Liver (tissue), 9 donors: ENCODE measurements around the gene FILIP1L. TPM values are rescaled to one million over a fixed set of nuclear protein-coding genes. Genes with fewer than 3 reads are reported as not detected.

ENCODE experiments used
- DNase-seq: peaks from one replicate; pipeline ENCODE4 v3.0.0-alpha.2; 2017; ENCODE audit warnings: low spot score
- H3K27ac ChIP-seq, 2 donors: one replicate each; pipeline ENCODE4 v1.7.0; 2013; ENCODE audit warnings: inconsistent platforms in 2 of 2, low read length in 2 of 2, control low read depth in 1 of 2, low read depth in 1 of 2, mild to moderate bottlenecking in 1 of 2
- H3K27me3 ChIP-seq, 4 donors: one replicate each; pipeline versions ENCODE4 v1.6.1 to v1.7.0; 2013; ENCODE audit warnings: low read length in 3 of 4, inconsistent platforms in 1 of 4, mild to moderate bottlenecking in 1 of 4, moderate library complexity in 1 of 4; ENCODE audit not compliant: control insufficient read depth in 4 of 4, insufficient read depth in 4 of 4
- H3K36me3 ChIP-seq, 4 donors: one replicate each; pipeline versions ENCODE4 v1.6.1 to v1.7.0; 2013; ENCODE audit warnings: low read length in 3 of 4, mild to moderate bottlenecking in 3 of 4, low read depth in 1 of 4, moderate library complexity in 1 of 4; ENCODE audit not compliant: control insufficient read depth in 4 of 4, insufficient read depth in 3 of 4
- H3K4me1 ChIP-seq, 4 donors: one replicate each; pipeline versions ENCODE4 v1.6.1 to v1.7.0; 2013; ENCODE audit warnings: low read length in 3 of 4, mild to moderate bottlenecking in 3 of 4, moderate library complexity in 1 of 4; ENCODE audit not compliant: control insufficient read depth in 4 of 4, insufficient read depth in 4 of 4
- H3K4me3 ChIP-seq, 3 donors: one replicate each; pipeline versions ENCODE4 v1.6.1 to v1.7.0; 2013; ENCODE audit warnings: low read length in 3 of 3, control low read depth in 1 of 3, low read depth in 1 of 3, mild to moderate bottlenecking in 1 of 3
- H3K9ac ChIP-seq, 2 donors: one replicate each; pipeline ENCODE4 v1.7.0; 2013; ENCODE audit warnings: low read length in 2 of 2, mild to moderate bottlenecking in 2 of 2, moderate library complexity in 2 of 2, control low read depth in 1 of 2, low read depth in 1 of 2
- H3K9me3 ChIP-seq, 4 donors: one replicate each; pipeline versions ENCODE4 v1.6.1 to v1.7.0; 2013; ENCODE audit warnings: low read length in 3 of 4; ENCODE audit not compliant: control insufficient read depth in 4 of 4
- ATF3 ChIP-seq: IDR thresholded peaks from 2 replicates; pipeline ENCODE4 v1.6.1; 2016; ENCODE audit warnings: antibody characterized with exemption
- FOXA2 ChIP-seq: IDR thresholded peaks from 2 replicates; pipeline ENCODE4 v1.6.1; 2016; ENCODE audit warnings: antibody characterized with exemption
- GABPA ChIP-seq, 2 donors: IDR thresholded peaks in 1 of 2; conservative IDR thresholded peaks in 1 of 2; 2 replicates each; pipeline ENCODE4 v1.6.1; 2016; ENCODE audit warnings: antibody characterized with exemption in 2 of 2, mild to moderate bottlenecking in 1 of 2, moderate library complexity in 1 of 2
- HNF4A ChIP-seq, 2 donors: conservative IDR thresholded peaks; 2 replicates each; pipeline ENCODE4 v1.6.1; 2016; ENCODE audit warnings: antibody characterized with exemption in 2 of 2, mild to moderate bottlenecking in 2 of 2
- HNF4G ChIP-seq: IDR thresholded peaks from 2 replicates; pipeline ENCODE4 v1.6.1; 2016; ENCODE audit warnings: antibody characterized with exemption
- NR2F2 ChIP-seq: IDR thresholded peaks from 2 replicates; pipeline ENCODE4 v1.6.1; 2016; ENCODE audit warnings: antibody characterized with exemption
- RAD21 ChIP-seq, 2 donors: IDR thresholded peaks; 2 replicates each; pipeline ENCODE4 v1.6.1; 2016; ENCODE audit warnings: antibody characterized with exemption in 2 of 2, mild to moderate bottlenecking in 2 of 2
- YY1 ChIP-seq: IDR thresholded peaks from 2 replicates; pipeline ENCODE4 v1.6.1; 2016; ENCODE audit warnings: antibody characterized with exemption, mild to moderate bottlenecking
- ZBTB33 ChIP-seq: IDR thresholded peaks from 2 replicates; pipeline ENCODE4 v1.6.1; 2016; ENCODE audit warnings: antibody characterized with exemption
- WGBS: extraction: QIAGEN DNeasy Blood & Tissue Kit; methylation state at CpG from one replicate; pipeline ENCODE4 v1.1.7; 2013; 5-methylcytosine and 5-hydroxymethylcytosine counted together
- polyA plus RNA-seq, 2 donors: library from polyadenylated mRNA; stranded (reverse) in 1 of 2; unstranded in 1 of 2; fragments of 200-250 nt in 1 of 2; fragments of >200 nt in 1 of 2; fragmentation: Nextera tagmentation in 1 of 2; extraction: Ambion mirVana in 1 of 2; gene quantifications; one replicate each; pipeline versions ENCODE4 v1.2.1 to v1.2.3, GENCODE V29; 2013 to 2015
- total RNA-seq, 2 donors: library from RNA; depleted of rRNA; stranded (reverse); fragments of >200 nt; gene quantifications; one replicate each; pipeline ENCODE4 v1.2.3, GENCODE V29; 2014
- TF ChIP-seq, protein P1 (sequence below): IDR thresholded peaks from 2 replicates; pipeline ENCODE4 v1.6.1; 2016; ENCODE audit warnings: antibody characterized with exemption
- TF ChIP-seq, protein P2 (sequence below): IDR thresholded peaks from 2 replicates; pipeline ENCODE4 v1.6.1; 2016; ENCODE audit warnings: antibody characterized with exemption, mild to moderate bottlenecking
- donor health status: healthy.
- donor health status: healthy.
- donor health status: healthy.
- donor health status: healthy.
- donor health status: healthy.

Gene FILIP1L
- total and polyA plus RNA-seq, 4 donors = 1.4 to 6.5 (median 1.9) TPM

DNA sequence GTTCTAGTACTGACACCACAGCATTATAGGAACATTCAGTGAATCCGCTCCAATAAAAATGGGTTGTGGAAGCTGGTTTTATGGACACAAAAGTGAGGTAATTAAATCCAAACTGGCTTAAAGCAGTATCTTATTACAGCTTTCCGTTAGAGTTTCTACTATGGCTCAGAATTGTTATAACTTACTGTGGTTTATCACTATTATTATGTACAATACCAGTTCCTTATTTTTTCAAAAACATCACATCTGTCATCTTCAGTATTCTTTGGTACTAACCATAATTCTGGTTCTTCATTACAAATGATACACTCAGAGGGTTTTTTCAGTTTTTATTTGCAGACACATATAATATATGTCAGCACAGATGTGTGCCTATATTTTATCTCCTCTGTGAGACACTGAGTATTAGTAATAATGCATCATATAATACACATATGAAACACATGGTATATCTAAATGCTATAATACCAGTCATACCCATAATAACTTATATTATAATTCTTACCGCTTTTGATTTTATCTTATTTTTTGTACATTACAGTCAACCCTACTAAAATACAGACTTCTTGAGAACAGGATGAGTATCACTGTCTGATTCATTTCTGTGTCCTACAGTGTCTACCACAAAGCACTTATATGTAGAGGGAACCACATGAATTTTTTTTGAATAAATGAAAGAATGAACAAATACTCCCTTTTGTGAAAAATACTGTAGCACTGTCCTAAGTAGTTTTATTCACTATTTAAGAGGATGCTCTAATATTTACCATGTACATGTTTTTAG, 257.7 kb downstream of the FILIP1L start:
- Histone ChIP-seq H3K27me3 (no peaks in the 10 kb centered on the region), H3K9me3 (no peaks in the 10 kb centered on the region), H3K4me1 (peaks cover 0 to 13% (median 3%) of the 10 kb centered on the region in 4 donors), H3K4me3 (no peak overlapping the region), H3K9ac (no peak overlapping the region), H3K27ac (no peak overlapping the region), H3K36me3 (no peaks in the 10 kb centered on the region)
- no peak for DNase-seq
- TF ChIP-seq, protein P1, sequence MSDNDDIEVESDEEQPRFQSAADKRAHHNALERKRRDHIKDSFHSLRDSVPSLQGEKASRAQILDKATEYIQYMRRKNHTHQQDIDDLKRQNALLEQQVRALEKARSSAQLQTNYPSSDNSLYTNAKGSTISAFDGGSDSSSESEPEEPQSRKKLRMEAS = no peak
- TF ChIP-seq ATF3 (no peak), HNF4A (conservative IDR thresholded peaks at IDR 0.05) (no peak), YY1 (no peak), HNF4G (no peak), ZBTB33 (no peak), FOXA2 (no peak)
- TF ChIP-seq, protein P2, sequence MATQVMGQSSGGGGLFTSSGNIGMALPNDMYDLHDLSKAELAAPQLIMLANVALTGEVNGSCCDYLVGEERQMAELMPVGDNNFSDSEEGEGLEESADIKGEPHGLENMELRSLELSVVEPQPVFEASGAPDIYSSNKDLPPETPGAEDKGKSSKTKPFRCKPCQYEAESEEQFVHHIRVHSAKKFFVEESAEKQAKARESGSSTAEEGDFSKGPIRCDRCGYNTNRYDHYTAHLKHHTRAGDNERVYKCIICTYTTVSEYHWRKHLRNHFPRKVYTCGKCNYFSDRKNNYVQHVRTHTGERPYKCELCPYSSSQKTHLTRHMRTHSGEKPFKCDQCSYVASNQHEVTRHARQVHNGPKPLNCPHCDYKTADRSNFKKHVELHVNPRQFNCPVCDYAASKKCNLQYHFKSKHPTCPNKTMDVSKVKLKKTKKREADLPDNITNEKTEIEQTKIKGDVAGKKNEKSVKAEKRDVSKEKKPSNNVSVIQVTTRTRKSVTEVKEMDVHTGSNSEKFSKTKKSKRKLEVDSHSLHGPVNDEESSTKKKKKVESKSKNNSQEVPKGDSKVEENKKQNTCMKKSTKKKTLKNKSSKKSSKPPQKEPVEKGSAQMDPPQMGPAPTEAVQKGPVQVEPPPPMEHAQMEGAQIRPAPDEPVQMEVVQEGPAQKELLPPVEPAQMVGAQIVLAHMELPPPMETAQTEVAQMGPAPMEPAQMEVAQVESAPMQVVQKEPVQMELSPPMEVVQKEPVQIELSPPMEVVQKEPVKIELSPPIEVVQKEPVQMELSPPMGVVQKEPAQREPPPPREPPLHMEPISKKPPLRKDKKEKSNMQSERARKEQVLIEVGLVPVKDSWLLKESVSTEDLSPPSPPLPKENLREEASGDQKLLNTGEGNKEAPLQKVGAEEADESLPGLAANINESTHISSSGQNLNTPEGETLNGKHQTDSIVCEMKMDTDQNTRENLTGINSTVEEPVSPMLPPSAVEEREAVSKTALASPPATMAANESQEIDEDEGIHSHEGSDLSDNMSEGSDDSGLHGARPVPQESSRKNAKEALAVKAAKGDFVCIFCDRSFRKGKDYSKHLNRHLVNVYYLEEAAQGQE = no peak
- 93% methylated on average over 3 of the region's 3 CpGs for WGBS

DNA sequence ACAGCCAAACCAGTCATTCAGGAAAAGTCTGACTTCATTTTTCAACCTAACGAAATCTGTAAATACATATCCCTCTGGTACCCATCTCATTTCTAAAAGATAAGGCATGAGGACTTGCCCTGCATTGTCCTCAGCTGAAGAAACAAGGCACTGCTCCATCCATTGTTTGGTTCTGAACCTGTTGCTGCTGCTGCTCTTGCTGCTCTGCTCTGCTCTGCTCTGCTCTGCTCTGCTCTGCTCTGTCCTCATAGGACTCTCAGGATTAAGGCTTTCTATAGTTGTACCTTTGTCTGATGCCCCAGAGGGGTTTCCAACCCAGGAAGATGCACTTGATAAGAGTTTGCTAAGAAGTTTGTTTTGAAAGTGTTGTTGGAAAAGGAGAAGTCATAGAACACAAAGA, 258.4 kb downstream of the FILIP1L start:
- no peak for TF ChIP-seq GABPA (IDR thresholded peaks at IDR 0.05 in 1 of 2, conservative IDR thresholded peaks at IDR 0.05 in 1 of 2)
- Histone ChIP-seq H3K27ac (no peak overlapping the region), H3K9me3 (no peaks in the 10 kb centered on the region), H3K4me3 (no peak overlapping the region), H3K36me3 (no peaks in the 10 kb centered on the region), H3K9ac (no peak overlapping the region), H3K27me3 (no peaks in the 10 kb centered on the region), H3K4me1 (peaks cover 0 to 13% (median 3%) of the 10 kb centered on the region in 4 donors)
- 91% methylated on average over 1 of the region's 1 CpG for WGBS
- DNase-seq = no peak

DNA sequence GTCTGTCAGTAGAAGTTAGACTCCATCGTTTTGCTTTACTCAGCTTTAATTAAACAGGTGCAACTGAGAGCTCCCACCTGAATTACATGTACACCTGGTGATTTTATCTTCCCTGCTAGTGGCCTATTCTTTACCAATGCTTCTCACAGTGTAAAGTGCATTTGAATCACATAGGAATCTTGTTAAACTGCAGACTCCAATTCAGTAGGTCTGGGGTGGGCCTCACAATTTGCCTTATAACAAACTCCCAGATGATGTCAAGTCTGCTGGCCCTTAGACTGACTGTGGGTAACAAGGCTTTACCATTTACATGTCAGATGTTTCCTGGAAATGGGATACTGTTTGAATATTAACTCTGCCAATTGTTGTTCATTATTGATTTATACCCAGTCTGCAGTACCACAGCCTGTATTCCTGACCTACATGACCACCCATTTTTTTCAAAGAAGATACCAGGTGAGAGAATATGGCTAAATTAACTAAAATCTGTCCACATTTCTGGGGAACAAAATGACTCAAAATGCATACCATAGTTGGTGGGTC, 259.5 kb downstream of the FILIP1L start:
- no peak for DNase-seq
- Histone ChIP-seq H3K9me3 (no peaks in the 10 kb centered on the region), H3K4me3 (no peak overlapping the region), H3K36me3 (no peaks in the 10 kb centered on the region), H3K4me1 (peaks cover 0 to 13% (median 3%) of the 10 kb centered on the region in 4 donors), H3K27ac (no peak overlapping the region), H3K9ac (no peak overlapping the region), H3K27me3 (no peaks in the 10 kb centered on the region)
- peak in 1 of 2 donors; percentile 37 for TF ChIP-seq RAD21 (IDR thresholded peaks at IDR 0.05)
- peak in 1 of 2 donors; percentile 5 for TF ChIP-seq HNF4A (conservative IDR thresholded peaks at IDR 0.05)
- no peak for TF ChIP-seq FOXA2
- TF ChIP-seq NR2F2 = no peak
- WGBS = 82% methylated on average over 1 of the region's 1 CpG
